GM19238 (cell line): ENCODE data around the gene TMEM101.
"Not testable (repeated sequence)": the region's sequence is repeated elsewhere in the genome, so short reads cannot be mapped to it uniquely, and the experiment has no call there.

Source experiments
- DNase-seq: peaks from one replicate; pipeline ENCODE4 v3.0.0; 2011; ENCODE audit warnings: low spot score; ENCODE audit not compliant: insufficient read length

The TMEM101 gene

GRCh38 chr17:44024271-44024663, 9.5 kb upstream of the TMEM101 start:
- DNase-seq = no peak

DNA sequence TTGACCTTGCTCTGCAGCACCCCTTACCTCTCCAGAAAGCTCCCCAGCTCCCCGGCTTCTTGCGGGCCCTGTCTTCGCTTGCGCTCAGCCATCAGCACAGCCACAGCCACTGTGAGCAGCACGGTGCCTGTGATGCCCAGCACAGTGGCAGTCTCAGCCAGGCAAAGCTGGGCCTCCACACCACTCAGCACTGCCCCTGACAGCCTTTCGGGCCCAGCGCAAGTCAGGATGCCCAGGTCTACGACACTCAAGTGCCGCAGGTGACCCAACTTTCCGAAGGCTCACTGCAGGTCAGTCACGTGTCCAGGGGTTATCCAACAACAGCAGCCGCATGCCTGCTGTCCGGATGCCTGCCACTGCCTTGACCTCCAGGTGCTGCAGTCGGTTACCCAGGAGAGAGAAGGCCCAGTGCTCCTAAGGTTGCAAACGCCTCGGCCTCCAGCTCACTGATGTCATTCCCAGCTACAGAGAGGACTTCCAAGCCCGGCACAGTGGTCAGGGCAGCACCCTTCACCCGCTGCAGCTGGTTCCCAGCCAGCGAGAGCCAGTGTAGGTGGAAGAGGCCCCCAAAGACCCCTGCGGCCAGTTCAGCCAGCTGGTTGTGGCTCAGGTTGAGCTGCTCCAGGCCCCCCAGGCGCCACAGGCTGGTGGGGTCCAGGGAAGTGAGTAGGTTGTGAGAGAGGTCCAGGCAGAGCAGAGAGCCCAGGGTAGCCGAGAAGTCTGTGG, 8.9 kb upstream of the TMEM101 start:
- DNase-seq = no peak

DNA sequence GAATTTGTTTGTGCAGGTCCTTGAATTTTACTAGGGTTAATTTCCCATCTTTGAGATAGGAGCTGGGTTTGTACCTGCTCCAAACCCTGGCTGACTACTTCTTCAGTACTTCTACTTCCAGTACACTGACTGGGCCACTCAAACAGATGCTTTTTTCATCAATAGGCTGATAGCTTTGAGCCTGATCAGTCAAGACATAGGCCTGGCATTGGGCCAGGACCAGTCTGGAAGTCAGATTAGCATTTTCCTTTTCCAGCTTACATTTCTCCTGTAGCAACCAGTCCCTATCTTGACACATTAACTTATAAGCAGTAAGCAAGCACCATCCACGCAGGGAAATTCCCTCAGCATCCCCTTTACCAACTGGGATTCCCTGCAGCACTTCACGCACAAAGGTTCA, 7.5 kb upstream of the TMEM101 start:
- DNase-seq = no peak

DNA sequence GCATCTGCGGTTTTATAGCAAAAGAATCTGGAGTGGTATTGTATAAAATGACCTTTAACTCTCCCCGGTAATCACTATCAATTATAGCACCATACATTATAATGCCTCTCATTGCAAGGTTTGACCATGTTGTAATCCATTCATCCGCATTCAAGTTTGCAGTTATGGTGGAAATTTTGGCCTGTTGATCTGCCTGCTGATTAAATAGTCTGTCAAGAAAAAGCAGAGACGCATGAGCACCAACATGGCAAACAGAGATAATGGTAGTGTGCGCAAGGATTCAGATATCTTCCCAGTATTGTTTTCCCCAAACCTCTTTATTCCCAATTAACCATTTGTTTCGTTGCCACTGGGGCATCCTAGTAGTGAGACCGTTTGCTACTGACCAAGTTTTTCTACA, 6.5 kb upstream of the TMEM101 start:
- DNase-seq = not testable (repeated sequence)

DNA sequence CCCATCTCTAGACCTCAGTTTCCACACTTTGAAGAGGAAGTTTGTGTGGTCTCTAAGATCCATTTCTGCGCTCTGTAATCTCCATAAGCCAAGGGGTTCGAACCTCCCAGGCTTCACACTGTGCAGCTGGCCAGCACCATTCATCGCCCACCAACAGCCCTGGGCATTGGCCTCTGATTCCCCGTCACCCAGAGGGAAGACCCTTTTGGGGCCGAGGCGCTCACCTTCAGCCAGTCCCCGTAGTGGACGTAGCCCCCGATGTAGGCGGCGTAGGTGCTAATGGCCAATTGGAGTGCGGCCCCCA, 678 bp downstream of the TMEM101 start:
- DNase-seq = no peak

DNA sequence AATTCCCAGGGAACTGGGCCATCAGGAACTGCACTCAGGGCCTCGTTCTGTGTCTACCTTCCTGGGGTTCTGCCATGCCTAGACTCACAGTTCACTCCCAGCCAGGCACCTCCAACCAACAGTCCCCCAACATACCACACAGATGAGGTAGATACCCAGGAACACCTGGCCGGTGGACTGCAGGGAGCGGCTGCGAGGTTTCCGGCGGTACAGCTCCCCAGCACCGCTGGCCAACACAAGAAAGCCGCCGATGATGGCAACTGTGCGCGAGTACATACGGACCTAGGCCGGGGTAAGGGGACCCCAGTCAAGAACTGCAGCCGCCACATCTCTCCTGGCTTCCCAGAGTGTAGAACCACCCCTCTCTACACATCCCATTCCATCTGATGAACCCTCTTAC, 1.9 kb downstream of the TMEM101 start:
- no peak for DNase-seq

- DNase-seq = no peak
Measured at GRCh38 chr17:44012391-44012790, 2.4 kb downstream of the TMEM101 start.

GRCh38 chr17:44011876-44012275, 2.9 kb downstream of the TMEM101 start:
- DNase-seq = no peak

DNA sequence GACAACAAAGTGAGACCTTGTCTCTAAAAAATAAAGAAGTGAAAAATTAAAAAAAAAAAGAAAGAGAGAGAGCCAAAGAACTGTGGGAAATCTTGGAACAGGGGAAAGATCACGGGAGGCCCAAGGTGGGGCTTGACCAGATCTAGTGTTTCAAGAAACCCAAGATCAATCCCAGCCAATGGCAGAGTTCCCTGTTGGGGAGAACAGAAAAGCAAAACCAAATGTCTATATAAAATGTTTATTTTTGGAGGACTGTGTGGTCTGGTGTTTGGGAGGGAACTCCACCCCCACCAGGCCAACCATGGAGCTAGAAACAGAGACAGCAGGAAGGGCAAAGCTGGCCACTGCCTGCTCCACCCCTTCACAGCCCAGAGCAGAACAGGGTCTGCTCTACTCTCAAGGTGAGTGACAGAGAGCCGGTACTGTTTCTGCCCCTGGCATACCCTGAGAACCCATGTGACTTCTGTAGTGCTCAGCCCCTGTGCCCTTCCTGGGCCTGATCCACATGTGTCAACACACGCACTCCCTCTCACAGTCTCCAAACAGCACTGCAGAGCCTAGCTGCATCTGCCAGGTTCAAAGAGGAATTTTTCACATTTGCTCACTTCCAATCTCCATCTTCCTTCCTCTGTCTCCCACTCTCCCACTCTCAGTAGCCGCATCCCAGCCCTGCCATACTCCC, 3.7 kb downstream of the TMEM101 start:
- DNase-seq = no peak

DNA sequence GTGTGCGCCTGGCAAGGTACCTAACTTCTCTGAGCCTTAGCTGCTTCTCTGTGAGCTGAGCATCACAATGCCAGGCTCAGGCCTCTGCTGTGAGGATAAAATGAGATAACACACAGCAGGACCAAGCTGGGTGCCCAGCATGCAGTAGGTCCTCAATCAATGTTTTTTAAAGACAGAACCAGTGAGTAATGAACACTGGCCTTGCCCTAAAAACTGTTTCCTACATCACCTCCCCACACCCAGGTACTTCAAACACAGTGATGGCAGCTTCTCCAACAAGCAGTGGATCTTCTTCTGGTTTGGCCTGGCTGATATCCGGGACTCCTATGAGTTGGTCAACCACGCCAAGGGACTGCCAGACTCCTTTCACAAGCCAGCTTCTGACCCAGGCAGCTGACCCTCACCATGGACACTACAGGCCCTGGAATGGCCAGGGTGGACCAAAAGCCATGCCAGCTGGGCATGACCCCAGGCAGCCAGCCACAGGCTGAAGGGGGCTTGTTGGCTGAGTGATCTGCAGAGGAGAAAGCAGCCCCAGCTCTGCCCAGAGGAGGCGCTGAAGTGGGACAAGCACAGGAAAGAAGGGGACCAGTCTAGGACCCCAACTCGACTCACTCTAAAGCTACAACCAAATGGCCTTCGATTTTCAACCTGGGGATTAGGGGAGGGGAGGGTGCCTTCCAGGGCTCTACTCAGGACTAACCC, 6.4 kb downstream of the TMEM101 start:
- no peak for DNase-seq

DNA sequence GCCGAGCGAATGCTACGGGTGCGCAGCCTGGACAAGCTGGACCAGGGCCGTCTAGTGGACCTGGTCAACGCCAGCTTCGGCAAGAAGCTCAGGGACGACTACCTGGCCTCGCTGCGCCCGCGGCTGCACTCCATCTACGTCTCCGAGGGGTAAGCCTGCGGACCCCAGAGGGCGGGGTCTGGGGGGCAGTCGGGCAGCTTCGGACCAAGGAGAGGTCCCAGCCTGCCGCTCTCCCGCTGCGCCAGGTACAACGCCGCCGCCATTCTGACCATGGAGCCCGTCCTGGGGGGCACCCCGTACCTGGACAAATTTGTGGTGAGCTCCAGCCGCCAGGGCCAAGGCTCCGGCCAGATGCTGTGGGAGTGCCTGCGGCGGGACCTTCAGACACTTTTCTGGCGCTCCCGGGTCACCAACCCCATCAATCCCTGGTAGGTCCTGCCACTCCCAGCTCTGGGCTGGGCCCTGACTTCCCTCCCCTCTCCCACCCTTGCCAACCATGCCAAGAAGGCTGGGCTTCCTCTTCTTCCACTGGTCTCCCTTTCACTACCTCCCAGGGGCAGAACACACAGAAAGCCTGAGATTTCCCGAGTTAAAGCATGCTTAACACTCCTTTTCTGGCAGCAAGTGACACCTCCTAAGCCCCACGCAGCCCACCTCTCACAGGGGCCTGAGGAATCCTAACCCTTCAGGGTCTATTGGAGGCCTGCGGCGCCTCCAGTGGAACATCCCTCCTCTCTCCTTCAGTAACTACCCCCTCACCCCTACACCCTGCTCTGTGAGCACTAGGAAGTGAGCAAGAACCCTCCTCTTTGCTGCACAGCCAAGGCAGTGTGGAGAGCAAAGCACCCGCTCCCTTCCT, 7.2 kb downstream of the TMEM101 start:
- DNase-seq = no peak

DNA sequence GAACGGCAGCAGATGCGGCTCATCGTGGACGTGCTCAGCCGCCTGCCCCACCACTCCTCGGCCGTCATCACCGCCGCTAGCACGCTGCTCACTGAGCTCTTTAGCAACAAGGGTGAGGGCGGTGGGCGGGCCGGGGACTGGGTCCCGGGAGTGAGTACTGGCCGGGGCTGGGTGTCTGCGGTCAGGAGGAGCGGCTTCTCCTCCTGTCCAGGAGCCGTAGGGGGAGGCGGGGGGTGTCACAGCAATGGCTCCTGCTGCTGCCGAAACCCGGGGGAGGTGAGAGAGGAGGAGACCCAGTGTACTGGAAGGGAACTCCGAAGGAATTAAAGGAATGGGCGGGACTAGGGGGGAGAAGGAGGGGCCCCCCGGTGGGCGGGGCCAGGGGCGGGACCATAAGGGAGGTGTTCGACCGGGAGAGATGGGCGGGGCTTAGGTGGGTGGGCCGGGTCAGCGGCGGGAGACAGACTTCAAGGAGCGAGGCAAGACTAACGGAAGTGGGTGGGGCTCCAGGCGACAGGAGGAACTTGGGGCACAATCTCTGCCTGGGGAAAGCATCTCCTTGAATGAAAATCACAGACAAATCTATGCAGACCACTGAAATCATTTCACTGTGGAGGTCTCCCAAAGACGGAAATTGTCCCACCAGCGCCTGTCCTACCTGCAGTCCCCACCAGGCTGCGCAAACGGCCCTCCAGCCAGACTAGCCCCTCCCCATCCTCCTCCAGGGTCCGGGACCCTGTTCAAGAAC, 8.0 kb downstream of the TMEM101 start:
- peak; percentile 97 for DNase-seq

GRCh38 chr17:44006272-44006597, 8.5 kb downstream of the TMEM101 start:
- DNase-seq = peak; percentile 23

- DNase-seq = peak; percentile 32
Measured at GRCh38 chr17:44005527-44006271, 9.1 kb downstream of the TMEM101 start.

DNA sequence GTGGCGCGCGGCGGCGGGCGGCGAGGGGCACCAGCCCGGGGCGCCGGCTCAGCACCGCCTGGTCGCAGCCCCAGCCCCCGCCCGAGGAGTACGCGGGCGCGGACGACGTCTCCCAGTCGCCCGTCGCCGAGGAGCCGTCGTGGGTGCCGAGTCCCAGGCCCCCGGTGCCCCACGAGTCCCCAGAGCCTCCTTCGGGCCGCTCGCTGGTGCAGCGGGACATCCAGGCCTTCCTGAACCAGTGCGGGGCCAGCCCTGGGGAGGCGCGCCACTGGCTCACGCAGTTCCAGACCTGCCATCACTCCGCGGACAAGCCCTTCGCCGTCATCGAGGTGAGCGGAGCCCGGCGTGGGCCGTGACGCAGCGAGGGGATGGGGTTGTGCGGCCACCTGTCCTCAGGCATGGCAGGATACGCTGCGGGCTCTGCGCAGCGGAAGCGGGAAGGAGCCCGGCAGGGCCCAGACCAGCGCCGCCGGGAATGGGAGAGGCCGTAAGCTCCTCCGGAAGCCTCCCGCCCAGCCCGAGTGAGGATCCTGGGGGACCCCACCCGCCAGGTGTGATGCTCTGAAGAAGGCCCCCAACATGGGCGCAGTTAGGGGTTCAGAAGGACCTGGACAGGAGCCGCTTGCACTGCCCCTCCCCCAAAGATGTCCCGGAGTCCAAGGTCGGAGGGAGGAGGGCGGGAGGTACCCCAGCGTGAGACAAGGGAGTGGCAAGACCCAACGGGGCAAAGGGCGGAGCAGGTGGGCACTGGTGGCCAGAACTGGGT, 9.8 kb downstream of the TMEM101 start:
- no peak for DNase-seq

DNA sequence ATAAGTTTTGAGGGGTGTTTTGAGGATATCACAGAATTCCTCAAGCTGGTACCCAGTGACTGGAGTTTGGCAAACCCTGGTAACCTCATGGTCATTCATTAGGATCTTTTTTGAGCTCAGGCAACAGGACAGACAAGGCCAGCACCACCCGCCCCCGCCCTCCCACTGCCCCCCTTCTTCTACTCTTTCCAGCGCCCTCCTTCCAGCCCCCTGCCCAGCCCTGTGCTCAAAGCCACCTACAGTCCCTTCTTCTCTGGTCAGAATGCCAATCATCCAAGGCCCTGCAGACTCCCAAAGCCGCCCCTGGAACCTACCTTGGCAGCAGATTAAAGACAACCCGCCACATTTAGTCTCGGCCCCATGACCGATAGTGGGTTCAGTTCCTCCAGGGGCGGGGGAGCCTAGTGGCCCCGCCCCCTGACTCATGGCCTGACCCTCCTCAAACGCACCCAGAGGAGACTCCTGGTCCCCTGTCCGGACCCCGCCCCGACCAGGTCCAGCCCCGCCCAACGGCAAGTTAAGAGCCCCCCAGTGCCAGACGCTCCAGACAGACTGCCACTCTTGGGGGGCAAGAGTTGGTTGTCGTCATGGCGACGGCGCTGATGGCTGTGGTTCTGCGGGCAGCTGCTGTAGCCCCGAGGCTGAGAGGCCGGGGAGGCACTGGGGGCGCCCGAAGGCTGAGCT, 10.5 kb downstream of the TMEM101 start, which contains the start of gene NAGS:
Gene NAGS, plus strand, starts transcription at position 546 of the 684 bp plus-strand sequence. Its CDS starts 42 bp downstream, at position 588.
- no peak for DNase-seq

DNA sequence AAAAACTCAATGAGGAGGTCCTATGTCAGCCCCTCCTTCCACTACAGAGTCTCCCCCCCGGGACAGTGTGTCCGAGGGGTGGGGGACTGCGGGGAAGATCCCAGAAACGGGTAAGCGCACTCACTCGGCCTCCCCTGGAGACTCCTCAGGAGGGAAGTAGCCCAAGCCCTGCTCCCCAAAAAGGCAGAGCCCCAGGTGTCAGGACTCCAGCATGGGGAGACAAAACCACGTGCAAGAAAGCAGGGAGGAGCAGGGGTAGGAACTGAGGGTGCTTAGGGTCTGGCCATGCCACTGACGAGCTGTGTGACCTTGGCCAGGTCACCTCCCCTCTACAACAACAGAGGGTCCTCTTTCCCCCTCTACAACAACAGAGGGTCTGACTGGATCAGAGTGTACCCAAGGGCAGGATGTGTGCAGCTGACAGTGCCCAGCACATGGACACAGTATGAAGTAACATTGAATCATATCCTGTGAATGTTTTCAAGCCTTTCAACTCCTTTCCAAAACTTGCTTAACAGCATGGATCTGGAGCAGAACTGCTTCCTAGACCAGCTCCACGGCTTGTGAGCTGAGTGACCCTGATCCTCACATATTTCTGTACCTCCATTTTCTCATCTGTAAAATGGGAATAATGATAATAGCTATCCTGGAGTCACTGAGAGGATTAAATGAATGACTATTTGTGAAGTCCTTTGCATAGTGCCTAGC, 12.5 kb downstream of the TMEM101 start:
- DNase-seq = no peak

DNA sequence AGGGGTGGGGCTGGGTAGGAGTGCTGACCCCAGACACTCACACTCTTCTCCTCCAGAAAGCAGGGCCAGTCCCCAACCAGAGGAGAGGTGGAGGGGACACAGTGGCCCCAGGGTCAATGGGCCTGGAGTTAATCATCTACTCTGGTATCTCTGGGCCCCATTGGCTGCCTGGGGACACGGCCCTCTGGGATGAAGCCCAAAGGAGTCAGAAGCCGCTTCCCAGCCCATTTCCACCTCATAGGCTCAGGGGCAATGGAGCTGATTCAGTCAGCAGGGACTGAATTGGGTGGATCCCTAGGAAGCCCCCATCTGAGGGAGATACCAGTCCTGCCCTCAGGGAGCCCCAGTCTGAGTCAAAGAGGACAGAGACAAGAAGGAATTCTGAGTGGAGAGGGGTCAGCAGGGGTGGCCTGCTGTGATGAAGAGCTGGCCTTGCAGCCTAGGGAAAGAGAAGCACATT, 13.3 kb downstream of the TMEM101 start:
- DNase-seq = no peak
